HepG2 (cell line): Measurements from ENCODE around the gene ZNF513. TPM values are rescaled to one million over a fixed set of nuclear protein-coding genes. Genes with fewer than 3 reads are reported as not detected.

Source experiments
- AGO2 ChIP-seq: fragments of 200-400 bp; formaldehyde crosslinking; optimal IDR thresholded peaks from 2 replicates; pipeline ENCODE3; 2017; ENCODE audit warnings: mild to moderate bottlenecking, low read depth, low read length, moderate library complexity
- ASH2L ChIP-seq: fragments of 300-600, 200-600 bp; sonication (generic); IDR thresholded peaks from 2 replicates; pipeline ENCODE4 v1.7.0; 2017; ENCODE audit warnings: low read depth, mild to moderate bottlenecking, moderate library complexity, mixed read lengths, low read length; ENCODE audit not compliant: insufficient read length
- ATF7-NPFF ChIP-seq: sonication (generic); formaldehyde crosslinking; IDR thresholded peaks from 2 replicates; pipeline ENCODE4 v1.8.1; 2023; ENCODE audit warnings: mild to moderate bottlenecking, low read depth, missing genetic modification reagents, moderate library complexity
- DNMT1 ChIP-seq: sonication (generic); formaldehyde crosslinking; IDR thresholded peaks from 2 replicates; pipeline ENCODE4 v1.5.1; 2020; ENCODE audit warnings: mild to moderate bottlenecking, missing genetic modification reagents
- DPF2 ChIP-seq: sonication (generic); formaldehyde crosslinking; IDR thresholded peaks from 2 replicates; pipeline ENCODE4 v1.4.0; 2020; ENCODE audit warnings: mild to moderate bottlenecking, low read depth, missing genetic modification reagents, borderline replicate concordance
- GTF2F1 ChIP-seq: fragments of 150-350 bp; IDR thresholded peaks from 2 replicates; pipeline ENCODE4 v1.6.1; 2014; ENCODE audit warnings: low read length
- KDM6A ChIP-seq: IDR thresholded peaks from 2 replicates; pipeline ENCODE4 v1.6.1; 2016; ENCODE audit warnings: low read depth
- KLF12 ChIP-seq: sonication (generic); formaldehyde crosslinking; IDR thresholded peaks from 2 replicates; pipeline ENCODE4 v1.4.0; 2020; ENCODE audit warnings: missing genetic modification reagents, borderline replicate concordance
- MTF2 ChIP-seq: sonication (generic); formaldehyde crosslinking; IDR thresholded peaks from 2 replicates; pipeline ENCODE4 v1.5.0; 2020; ENCODE audit warnings: missing genetic modification reagents, borderline replicate concordance
- NFKBIZ ChIP-seq: IDR thresholded peaks from 2 replicates; pipeline ENCODE4 v1.6.1; 2018; ENCODE audit warnings: missing genetic modification reagents, missing compliant biosample characterization
- NONO ChIP-seq, 2 experiments: fragments of 450-650 bp in 1 of 2; sonication (generic) in 1 of 2; formaldehyde crosslinking in 1 of 2; IDR thresholded peaks in 1 of 2; conservative IDR thresholded peaks in 1 of 2; 2 replicates each; pipeline versions ENCODE4 v1.6.1 to v1.8.0; 2017 to 2022; ENCODE audit warnings: mild to moderate bottlenecking in 1 of 2, missing genetic modification reagents in 1 of 2, moderate library complexity in 1 of 2
- PHF21A ChIP-seq: sonication (generic); formaldehyde crosslinking; IDR thresholded peaks from 2 replicates; pipeline ENCODE4 v1.5.0; 2020; ENCODE audit warnings: mild to moderate bottlenecking, missing genetic modification reagents
- PHF5A ChIP-seq: IDR thresholded peaks from one replicate; pipeline ENCODE4 v1.6.1; 2018; ENCODE audit warnings: low read depth, missing genetic modification reagents; ENCODE audit not compliant: unreplicated experiment
- SOX13 ChIP-seq, 3 experiments: fragments of 450-650 bp in 1 of 3; sonication (generic) in 1 of 3; formaldehyde crosslinking in 1 of 3; IDR thresholded peaks in 2 of 3; conservative IDR thresholded peaks in 1 of 3; 2 replicates each; pipeline versions ENCODE4 v1.5.0 to v1.6.1; 2016 to 2020; ENCODE audit warnings: antibody characterized with exemption in 1 of 3, mild to moderate bottlenecking in 1 of 3, missing compliant biosample characterization in 1 of 3, missing genetic modification reagents in 1 of 3, moderate library complexity in 1 of 3
- STAT5B ChIP-seq: sonication (generic); formaldehyde crosslinking; IDR thresholded peaks from 2 replicates; pipeline ENCODE4 v1.4.0; 2020; ENCODE audit warnings: missing genetic modification reagents
- TGIF2 ChIP-seq: IDR thresholded peaks from 2 replicates; pipeline ENCODE4 v1.6.1; 2016; ENCODE audit warnings: control low read depth, missing compliant biosample characterization
- ZBTB1 ChIP-seq: sonication (generic); formaldehyde crosslinking; IDR thresholded peaks from 2 replicates; pipeline ENCODE4 v1.4.0; 2020; ENCODE audit warnings: missing genetic modification reagents, borderline replicate concordance
- ZEB1 ChIP-seq: IDR thresholded peaks from 2 replicates; pipeline ENCODE4 v1.6.1; 2012; ENCODE audit warnings: mild to moderate bottlenecking, low read depth, inconsistent platforms; ENCODE audit not compliant: insufficient replicate concordance
- ZNF230 ChIP-seq: sonication (generic); formaldehyde crosslinking; IDR thresholded peaks from 2 replicates; pipeline ENCODE4 v1.4.0; 2020; ENCODE audit warnings: mild to moderate bottlenecking, missing genetic modification reagents
- ZNF234 ChIP-seq: sonication (generic); formaldehyde crosslinking; conservative IDR thresholded peaks from 2 replicates; pipeline ENCODE4 v1.5.1; 2020; ENCODE audit warnings: mild to moderate bottlenecking, missing genetic modification reagents
- ZNF441 ChIP-seq: sonication (generic); formaldehyde crosslinking; IDR thresholded peaks from 2 replicates; pipeline ENCODE4 v1.7.0; 2021; ENCODE audit warnings: missing genetic modification reagents, borderline replicate concordance
- ZNF446 ChIP-seq: sonication (generic); formaldehyde crosslinking; IDR thresholded peaks from 2 replicates; pipeline ENCODE4 v1.5.0; 2020; ENCODE audit warnings: mild to moderate bottlenecking, missing genetic modification reagents
- ZNF589 ChIP-seq: sonication (generic); formaldehyde crosslinking; conservative IDR thresholded peaks from 2 replicates; pipeline ENCODE4 v1.8.0; 2022; ENCODE audit warnings: mild to moderate bottlenecking, moderate library complexity, missing genetic modification reagents
- ZNF629 ChIP-seq: sonication (generic); formaldehyde crosslinking; conservative IDR thresholded peaks from 2 replicates; pipeline ENCODE4 v1.5.0; 2020; ENCODE audit warnings: missing genetic modification reagents
- ZNF782 ChIP-seq: sonication (generic); formaldehyde crosslinking; IDR thresholded peaks from 2 replicates; pipeline ENCODE4 v1.4.0; 2020; ENCODE audit warnings: missing genetic modification reagents, mild to moderate bottlenecking, borderline replicate concordance
- polyA plus RNA-seq, 8 experiments: library from polyadenylated mRNA; depleted of rRNA in 3 of 8; stranded (reverse) in 7 of 8; unstranded in 1 of 8; fragments of >200 nt; fragmentation: Illumina TruSeq in 4 of 8; extraction: Trizol in 4 of 8; gene quantifications; 2 replicates each; pipeline versions ENCODE4 v1.2.1 to v1.2.3, GENCODE V29; 2011 to 2016; ENCODE audit warnings: low read depth in 4 of 8, missing spikeins in 1 of 8, mixed read lengths in 1 of 8; ENCODE audit not compliant: insufficient read depth in 1 of 8
- total RNA-seq, 5 experiments: library from RNA; depleted of rRNA; stranded (reverse); fragments of >200 nt; fragmentation: Illumina TruSeq; extraction: Trizol; gene quantifications; 2 replicates each; pipeline ENCODE4 v1.2.3, GENCODE V29; 2016; ENCODE audit warnings: low read depth in 1 of 5
- TF ChIP-seq, protein P1 (sequence below): sonication (generic); formaldehyde crosslinking; IDR thresholded peaks from 2 replicates; pipeline ENCODE4 v1.4.0; 2020; ENCODE audit warnings: missing genetic modification reagents

Gene ZNF513
- total and polyA plus RNA-seq, 2 of the 13 experiments (the other 11 are each of a cell fraction or from before 2014, with no cell fraction given) = 4.9 to 6.3 TPM

DNA sequence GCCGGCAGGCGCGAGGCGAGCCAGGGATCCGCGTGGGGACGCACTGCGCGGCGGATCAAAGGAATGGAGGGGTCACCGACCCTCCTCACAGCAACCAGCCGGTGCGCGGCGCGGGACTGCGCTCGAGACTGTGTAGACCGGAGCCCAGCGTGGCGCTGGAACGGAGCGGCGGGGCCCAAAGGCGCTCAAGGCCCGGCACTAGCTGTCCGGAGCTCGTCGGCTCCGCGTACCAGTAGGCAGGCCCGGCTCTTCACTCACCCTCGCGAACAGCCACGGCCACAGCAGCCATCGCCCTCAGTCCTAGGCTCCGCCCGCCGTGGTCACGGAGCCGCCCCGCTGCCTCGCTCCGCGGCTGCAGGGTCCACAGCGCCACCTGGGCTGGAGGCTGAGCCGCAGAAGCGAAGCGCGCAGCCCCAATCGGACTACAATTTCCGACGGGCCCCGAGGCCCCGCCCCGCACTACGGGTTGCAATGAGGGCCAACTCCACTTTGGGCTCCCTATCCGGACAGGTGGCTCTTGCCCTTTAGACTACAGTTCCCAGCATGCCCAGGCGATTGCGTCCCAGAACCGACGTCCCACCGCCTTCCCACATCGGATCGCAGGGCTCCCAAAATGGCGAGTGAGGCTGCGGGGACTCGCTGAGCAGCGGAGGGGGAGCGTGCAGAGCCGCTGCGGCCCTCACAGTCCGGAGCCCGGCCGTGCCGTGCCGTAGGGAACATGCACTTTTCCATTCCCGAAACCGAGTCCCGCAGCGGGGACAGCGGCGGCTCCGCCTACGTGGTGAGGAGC is 10.3 kb downstream of the ZNF513 start, which contains the start of the genes EIF2B4 and SNX17 (continued):
- TF ChIP-seq ATF7-NPFF (CRISPR knock-in tag) = peak; percentile 98
- no peak; the same call in none of the 2 replicates for TF ChIP-seq MTF2 (CRISPR knock-in tag)
- peak; percentile 38; the same call in 1 of the 2 replicates for TF ChIP-seq SOX13 (IDR thresholded peaks at IDR 0.05)
- TF ChIP-seq SOX13 (CRISPR knock-in tag; conservative IDR thresholded peaks at IDR 0.05 in 1 of 2, IDR thresholded peaks at IDR 0.05 in 1 of 2) = peak; percentile 47 to 66; a peak in 2 of 4 replicates
- peak; percentile 79; the same call in 1 of the 2 replicates for TF ChIP-seq ZNF446 (CRISPR knock-in tag)
- peak; percentile 62 for TF ChIP-seq ZNF629 (CRISPR knock-in tag)
- no peak for TF ChIP-seq NONO (IDR thresholded peaks at IDR 0.05)
- peak; percentile 99 for TF ChIP-seq NONO (CRISPR knock-in tag; conservative IDR thresholded peaks at IDR 0.05)
- TF ChIP-seq ZNF234 = no peak; the same call in 1 of the 2 replicates
- TF ChIP-seq ASH2L = peak; percentile 98
- no peak; the same call in 1 of the 2 replicates for TF ChIP-seq NFKBIZ
- peak; percentile 13; the same call in 1 of the 2 replicates for TF ChIP-seq ZBTB1
- peak; percentile 98 for TF ChIP-seq DNMT1
- TF ChIP-seq STAT5B (CRISPR knock-in tag) = 0 out of 2 replicates have a peak, but pooled peaks have one; percentile 40
- TF ChIP-seq, protein P1, sequence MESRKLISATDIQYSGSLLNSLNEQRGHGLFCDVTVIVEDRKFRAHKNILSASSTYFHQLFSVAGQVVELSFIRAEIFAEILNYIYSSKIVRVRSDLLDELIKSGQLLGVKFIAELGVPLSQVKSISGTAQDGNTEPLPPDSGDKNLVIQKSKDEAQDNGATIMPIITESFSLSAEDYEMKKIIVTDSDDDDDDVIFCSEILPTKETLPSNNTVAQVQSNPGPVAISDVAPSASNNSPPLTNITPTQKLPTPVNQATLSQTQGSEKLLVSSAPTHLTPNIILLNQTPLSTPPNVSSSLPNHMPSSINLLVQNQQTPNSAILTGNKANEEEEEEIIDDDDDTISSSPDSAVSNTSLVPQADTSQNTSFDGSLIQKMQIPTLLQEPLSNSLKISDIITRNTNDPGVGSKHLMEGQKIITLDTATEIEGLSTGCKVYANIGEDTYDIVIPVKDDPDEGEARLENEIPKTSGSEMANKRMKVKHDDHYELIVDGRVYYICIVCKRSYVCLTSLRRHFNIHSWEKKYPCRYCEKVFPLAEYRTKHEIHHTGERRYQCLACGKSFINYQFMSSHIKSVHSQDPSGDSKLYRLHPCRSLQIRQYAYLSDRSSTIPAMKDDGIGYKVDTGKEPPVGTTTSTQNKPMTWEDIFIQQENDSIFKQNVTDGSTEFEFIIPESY = peak; percentile 87
- TF ChIP-seq KDM6A (CRISPR knock-in tag) = no peak; the same call in 1 of the 2 replicates
- TF ChIP-seq AGO2 = peak; percentile 85
- TF ChIP-seq PHF21A (CRISPR knock-in tag) = peak; percentile 93
- TF ChIP-seq ZNF589 (CRISPR knock-in tag) = peak; percentile 96
- TF ChIP-seq ZNF441 (CRISPR knock-in tag) = peak; percentile 75
- peak; percentile 66 for TF ChIP-seq ZEB1
- TF ChIP-seq PHF5A (CRISPR knock-in tag) = peak; percentile 99
- no peak; the same call in 1 of the 2 replicates for TF ChIP-seq GTF2F1
- peak; percentile 52 for TF ChIP-seq TGIF2 (CRISPR knock-in tag)
- TF ChIP-seq ZNF230 (CRISPR knock-in tag) = peak; percentile 60
- TF ChIP-seq KLF12 (CRISPR knock-in tag) = peak; percentile 92; the same call in 1 of the 2 replicates
- TF ChIP-seq DPF2 (CRISPR knock-in tag) = 0 out of 2 replicates have a peak, but pooled peaks have one; percentile 14
- peak; percentile 23; the same call in 1 of the 2 replicates for TF ChIP-seq ZNF782 (CRISPR knock-in tag)
